Fibroblast of lung (primary cell): ENCODE results near the gene AMBRA1. TPM values are rescaled to one million over a fixed set of nuclear protein-coding genes. Genes with fewer than 3 reads are reported as not detected.

Source experiments
- DNase-seq, 2 donors: peaks; one replicate each; pipeline versions ENCODE4 v3.0.0 to v3.0.0-alpha.2; 2010; ENCODE audit warnings: low read depth in 2 of 2
- H2AFZ ChIP-seq: 2 replicates; pipeline ENCODE4 v1.5.1; 2012; ENCODE audit warnings: low read length, control low read depth, inconsistent platforms
- H3K27ac ChIP-seq: 2 replicates; pipeline ENCODE4 v1.5.1; 2011; ENCODE audit warnings: low read length, control low read depth; ENCODE audit not compliant: insufficient read depth
- H3K27me3 ChIP-seq: 2 replicates; pipeline ENCODE4 v1.5.1; 2011; ENCODE audit warnings: mild to moderate bottlenecking, low read length; ENCODE audit not compliant: control insufficient read depth, insufficient read depth
- H3K36me3 ChIP-seq: 2 replicates; pipeline ENCODE4 v1.5.1; 2011; ENCODE audit warnings: low read length; ENCODE audit not compliant: control insufficient read depth, insufficient read depth
- H3K4me1 ChIP-seq: 2 replicates; pipeline ENCODE4 v1.5.1; 2011; ENCODE audit warnings: low read length; ENCODE audit not compliant: control insufficient read depth, insufficient read depth; ENCODE audit errors: extremely low read depth
- H3K4me2 ChIP-seq: 2 replicates; pipeline ENCODE4 v1.5.1; 2011; ENCODE audit warnings: low read length, control low read depth; ENCODE audit not compliant: insufficient read depth; ENCODE audit errors: extremely low read depth
- H3K4me3 ChIP-seq, 4 experiments: fragments of 200-600 bp in 1 of 4; sonication (generic) in 1 of 4; replicated peaks in 1 of 4; 2 replicates each; pipeline ENCODE4 v1.5.1; 2011 to 2016; ENCODE audit warnings: low read length in 4 of 4, low read depth in 3 of 4, mild to moderate bottlenecking in 3 of 4, control low read depth in 2 of 4, inconsistent platforms in 1 of 4, mixed read lengths in 1 of 4; ENCODE audit not compliant: insufficient read depth in 1 of 4; ENCODE audit errors: control extremely low read depth in 1 of 4
- H3K79me2 ChIP-seq: 2 replicates; pipeline ENCODE4 v1.5.1; 2012; ENCODE audit warnings: mild to moderate bottlenecking, low read length, inconsistent platforms; ENCODE audit not compliant: control insufficient read depth, insufficient read depth
- H3K9ac ChIP-seq: 2 replicates; pipeline ENCODE4 v1.5.1; 2011; ENCODE audit warnings: mild to moderate bottlenecking, low read length, control low read depth; ENCODE audit not compliant: insufficient read depth
- H3K9me3 ChIP-seq: 2 replicates; pipeline ENCODE4 v1.5.1; 2012; ENCODE audit warnings: low read depth, low read length; ENCODE audit not compliant: control insufficient read depth, insufficient read depth
- H4K20me1 ChIP-seq: 2 replicates; pipeline ENCODE4 v1.5.1; 2011; ENCODE audit warnings: low read length; ENCODE audit not compliant: control insufficient read depth, insufficient read depth; ENCODE audit errors: extremely low read depth
- EZH2 ChIP-seq: IDR thresholded peaks from 2 replicates; pipeline ENCODE4 v1.5.1; 2012; ENCODE audit warnings: low read length, control low read depth, mild to moderate bottlenecking; ENCODE audit errors: missing control alignments
- polyA plus RNA-seq, 2 donors: library from polyadenylated mRNA; depleted of rRNA in 1 of 2; stranded (reverse) in 1 of 2; unstranded in 1 of 2; fragments of >200 nt; gene quantifications; 2 replicates each; pipeline ENCODE4 v1.2.1, GENCODE V29; 2011 to 2012; ENCODE audit warnings: missing spikeins in 1 of 2
- total RNA-seq: library from RNA; depleted of rRNA; stranded (reverse); fragments of >200 nt; gene quantifications from 2 replicates; pipeline ENCODE4 v1.2.1, GENCODE V29; 2014
- TF ChIP-seq, protein P1 (sequence below), 2 donors: IDR thresholded peaks in 1 of 2; conservative IDR thresholded peaks in 1 of 2; 1 replicate in 1 of 2; 2 replicates in 1 of 2; pipeline ENCODE4 v1.5.1; 2011 to 2012; ENCODE audit warnings: low read length in 2 of 2, control low read depth in 1 of 2, inconsistent platforms in 1 of 2, low read depth in 1 of 2, mild to moderate bottlenecking in 1 of 2

The AMBRA1 gene
- total and polyA plus RNA-seq, 2 donors (not counting 1 experiment from before 2014, with no cell fraction given): 8.3 to 23.3 TPM

GRCh38 chr11:46633291-46634217 lies 39.7 kb upstream of the AMBRA1 start:
- Histone ChIP-seq H3K27ac (no peak overlapping the region), H3K27me3 (no peaks in the 10 kb centered on the region), H3K9me3 (no peaks in the 10 kb centered on the region), H3K36me3 (no peaks in the 10 kb centered on the region), H3K4me2 (no peak overlapping the region), H3K9ac (no peak overlapping the region), H3K4me1 (no peaks in the 10 kb centered on the region), H2AFZ (no peak overlapping the region), H4K20me1 (no peaks in the 10 kb centered on the region), H3K4me3 (no peak overlapping the region), H3K79me2 (no peaks in the 10 kb centered on the region)
- no peak for DNase-seq
- TF ChIP-seq, protein P1, sequence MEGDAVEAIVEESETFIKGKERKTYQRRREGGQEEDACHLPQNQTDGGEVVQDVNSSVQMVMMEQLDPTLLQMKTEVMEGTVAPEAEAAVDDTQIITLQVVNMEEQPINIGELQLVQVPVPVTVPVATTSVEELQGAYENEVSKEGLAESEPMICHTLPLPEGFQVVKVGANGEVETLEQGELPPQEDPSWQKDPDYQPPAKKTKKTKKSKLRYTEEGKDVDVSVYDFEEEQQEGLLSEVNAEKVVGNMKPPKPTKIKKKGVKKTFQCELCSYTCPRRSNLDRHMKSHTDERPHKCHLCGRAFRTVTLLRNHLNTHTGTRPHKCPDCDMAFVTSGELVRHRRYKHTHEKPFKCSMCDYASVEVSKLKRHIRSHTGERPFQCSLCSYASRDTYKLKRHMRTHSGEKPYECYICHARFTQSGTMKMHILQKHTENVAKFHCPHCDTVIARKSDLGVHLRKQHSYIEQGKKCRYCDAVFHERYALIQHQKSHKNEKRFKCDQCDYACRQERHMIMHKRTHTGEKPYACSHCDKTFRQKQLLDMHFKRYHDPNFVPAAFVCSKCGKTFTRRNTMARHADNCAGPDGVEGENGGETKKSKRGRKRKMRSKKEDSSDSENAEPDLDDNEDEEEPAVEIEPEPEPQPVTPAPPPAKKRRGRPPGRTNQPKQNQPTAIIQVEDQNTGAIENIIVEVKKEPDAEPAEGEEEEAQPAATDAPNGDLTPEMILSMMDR (conservative IDR thresholded peaks at IDR 0.05 in 1 of 2, IDR thresholded peaks at IDR 0.05 in 1 of 2; ENCODE audit: low read depth in 1 of 2, low read length in 2 of 2): no peak
- no peak for TF ChIP-seq EZH2

DNA sequence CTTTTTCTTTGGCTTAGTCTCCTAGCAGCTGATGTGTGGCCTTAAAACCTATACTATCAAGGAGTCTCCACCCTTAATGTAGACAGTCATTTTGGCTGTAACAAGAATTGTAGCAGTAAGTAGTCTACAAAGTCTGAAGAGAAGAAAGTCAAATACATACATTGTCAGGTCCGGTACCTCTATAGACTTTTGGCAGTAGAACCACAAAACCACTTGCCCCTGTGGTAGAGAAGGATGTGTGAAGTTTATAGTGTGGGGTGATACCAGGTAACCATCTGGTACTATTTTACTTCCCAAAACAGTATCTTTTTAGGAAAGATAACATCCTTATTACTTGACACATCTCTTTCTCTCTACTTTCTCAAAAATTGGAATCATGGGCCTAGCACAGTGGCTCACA lies 38.7 kb upstream of the AMBRA1 start:
- Histone ChIP-seq H3K4me3 (no peak overlapping the region), H3K27ac (no peak overlapping the region), H3K36me3 (no peaks in the 10 kb centered on the region), H3K9me3 (no peaks in the 10 kb centered on the region), H3K4me1 (no peaks in the 10 kb centered on the region), H3K9ac (no peak overlapping the region), H3K79me2 (no peaks in the 10 kb centered on the region), H4K20me1 (no peaks in the 10 kb centered on the region), H3K4me2 (no peak overlapping the region), H3K27me3 (no peaks in the 10 kb centered on the region), H2AFZ (no peak overlapping the region)
- TF ChIP-seq, protein P1 (conservative IDR thresholded peaks at IDR 0.05 in 1 of 2, IDR thresholded peaks at IDR 0.05 in 1 of 2; ENCODE audit: low read depth in 1 of 2, low read length in 2 of 2): no peak
- TF ChIP-seq EZH2: no peak
- no peak for DNase-seq

DNA sequence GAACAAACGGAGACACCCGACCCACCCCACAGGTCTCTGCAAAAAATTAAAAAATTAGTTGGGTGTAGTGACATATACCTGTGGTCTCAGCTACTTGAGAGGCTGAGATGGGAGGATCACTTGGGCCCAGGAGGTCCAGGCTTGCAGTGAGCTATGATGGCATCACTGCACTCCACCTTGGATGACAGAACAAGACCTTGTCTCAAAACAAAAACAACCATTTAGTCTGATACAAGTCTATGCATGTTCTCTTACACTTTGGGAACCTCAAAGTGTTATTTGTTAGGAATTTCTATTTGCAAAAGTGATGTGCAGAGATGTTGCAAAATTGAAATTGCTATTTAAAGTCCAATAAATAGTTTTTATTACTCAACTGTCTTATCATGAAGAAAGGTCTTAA lies 37.9 kb upstream of the AMBRA1 start:
- Histone ChIP-seq H3K36me3 (no peaks in the 10 kb centered on the region), H3K4me3 (no peak overlapping the region), H3K4me2 (no peak overlapping the region), H3K27ac (no peak overlapping the region), H3K79me2 (no peaks in the 10 kb centered on the region), H3K4me1 (no peaks in the 10 kb centered on the region), H3K9me3 (no peaks in the 10 kb centered on the region), H3K9ac (no peak overlapping the region), H4K20me1 (no peaks in the 10 kb centered on the region), H3K27me3 (no peaks in the 10 kb centered on the region), H2AFZ (no peak overlapping the region)
- TF ChIP-seq, protein P1 (conservative IDR thresholded peaks at IDR 0.05 in 1 of 2, IDR thresholded peaks at IDR 0.05 in 1 of 2; ENCODE audit: low read depth in 1 of 2, low read length in 2 of 2): no peak
- no peak for DNase-seq
